A549 treated with CORT108297 at 1 μM for 4 hours (cell line): Measurements from ENCODE around the gene DCUN1D2. TPM values are rescaled to one million over a fixed set of nuclear protein-coding genes. Genes with fewer than 3 reads are reported as not detected.

ENCODE experiments used
- total RNA-seq: library from RNA; stranded (reverse); fragments of 200-300 nt; extraction: Qiagen RNA extraction; gene quantifications from 5 replicates; pipeline ENCODE4 v1.2.3, GENCODE V29; 2022

The DCUN1D2 gene
- 9.4 to 10.9 TPM (median 10.0 TPM) in 5 replicates for total RNA-seq

DNA sequence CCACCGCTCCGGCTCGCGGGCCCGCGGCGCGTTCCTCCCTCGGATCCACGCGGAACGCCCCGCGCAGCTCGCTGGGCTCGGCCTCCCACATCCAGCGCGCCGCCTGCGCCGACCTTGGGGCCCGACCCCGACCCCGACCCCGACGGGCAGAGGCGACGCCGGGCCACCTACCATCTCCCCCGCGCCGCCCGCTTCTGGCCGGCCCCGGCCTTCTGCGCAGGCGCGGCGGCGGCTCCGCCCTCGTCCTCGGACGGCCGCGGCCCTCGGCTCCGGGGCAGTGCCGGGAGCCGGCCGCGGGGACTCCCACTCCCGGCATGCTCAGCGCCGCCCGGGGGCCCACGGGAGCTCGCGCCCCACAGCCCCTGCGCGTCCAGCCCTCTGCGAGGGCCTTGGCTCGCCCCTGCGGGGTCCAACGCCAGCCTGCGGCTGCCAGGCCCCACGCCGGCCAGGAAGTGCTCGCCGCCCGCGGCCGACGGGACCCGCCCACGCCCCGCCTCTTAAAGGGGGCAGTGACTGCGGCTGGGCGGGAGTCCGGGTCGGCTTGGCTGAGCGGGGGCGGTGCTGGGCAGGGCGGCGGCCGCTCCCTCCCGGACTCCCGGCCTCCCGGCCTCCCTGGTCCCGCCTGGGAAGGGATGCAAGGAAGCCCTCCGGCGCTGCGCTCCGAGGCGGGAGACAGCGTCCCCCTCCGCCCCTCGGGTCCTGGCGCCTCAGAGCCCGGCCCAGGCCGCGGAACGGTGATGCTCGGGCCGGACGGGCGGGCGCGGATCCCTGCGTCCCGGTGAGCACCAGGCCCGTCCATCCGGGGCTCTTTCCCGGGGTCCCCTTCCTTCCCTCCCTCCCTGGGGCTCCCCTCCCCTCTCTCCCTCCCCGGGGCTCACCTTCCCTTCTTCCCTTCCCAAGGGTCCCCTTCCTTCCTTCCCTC is at the start of gene DCUN1D2:
TSS of gene DCUN1D2 (minus strand) at position 216 of the 922 bp plus-strand sequence. CDS start at position 174, 42 bp downstream.

DNA sequence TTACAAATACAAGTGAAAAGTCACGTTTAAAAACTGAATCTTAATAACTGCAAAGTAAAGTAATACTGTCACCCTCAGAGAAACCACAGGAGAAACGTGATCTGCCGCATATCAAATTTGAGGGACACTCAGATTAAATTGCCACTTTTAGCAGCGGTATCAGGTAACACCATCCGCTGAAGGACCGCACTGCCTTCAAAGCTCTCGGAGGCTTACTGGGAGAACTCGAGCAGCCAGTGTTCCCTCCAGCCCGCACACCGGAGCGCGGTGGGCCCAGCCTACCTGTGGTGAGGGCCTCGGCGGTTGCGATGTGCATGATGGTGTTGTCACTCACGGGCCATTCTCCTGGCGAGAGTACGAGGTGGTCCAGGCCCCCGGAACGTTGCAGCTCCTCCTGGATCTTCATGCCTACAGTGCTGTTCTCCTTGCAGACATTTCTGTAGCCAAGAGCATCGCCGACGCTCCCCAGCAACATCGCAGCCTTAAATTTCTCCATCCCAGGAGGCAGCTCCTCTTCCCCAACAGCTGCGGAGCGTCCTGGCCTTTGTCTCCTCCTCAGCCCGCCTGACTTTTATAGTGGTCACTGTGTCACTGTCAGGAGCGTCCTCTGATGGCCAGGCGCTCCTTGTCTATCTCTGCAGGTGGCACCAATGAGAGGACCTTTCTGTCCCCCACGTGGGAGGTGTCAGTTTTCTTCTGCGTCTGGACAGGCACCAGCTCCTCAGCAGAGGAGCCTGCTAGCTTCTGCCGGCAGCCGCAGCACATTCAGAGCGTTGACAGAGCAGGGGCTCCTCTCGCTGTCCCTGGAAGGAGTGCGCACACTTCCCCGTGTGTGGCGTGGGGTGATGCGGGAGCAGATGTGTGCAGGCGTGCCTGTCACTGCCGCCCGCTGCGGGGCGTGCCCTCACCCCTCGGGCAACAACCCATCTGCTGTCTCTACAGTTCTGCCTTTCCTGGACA is 37.3 kb downstream of the DCUN1D2 start, which contains the start of gene ADPRHL1:
TSS of gene ADPRHL1 (minus strand) at position 547 of the 960 bp plus-strand sequence. CDS start at position 496, 51 bp downstream.

Other genes with a start within 250 kb of the DCUN1D2 start
- gene LAMP1, start 193.5 kb downstream of the DCUN1D2 start, total RNA-seq = 72.2 to 95.3 TPM (median 89.7 TPM) in 5 replicates
- 1.2 to 2.1 TPM (median 1.8 TPM) in 5 replicates for gene GRTP1, start 126.6 kb downstream of the DCUN1D2 start, total RNA-seq
- 12.2 to 15.5 TPM (median 12.9 TPM) in 5 replicates for gene ADPRHL1, start 37.2 kb downstream of the DCUN1D2 start, total RNA-seq
- gene TFDP1, start 94.0 kb upstream of the DCUN1D2 start, total RNA-seq = 94.2 to 109 TPM (median 107 TPM) in 5 replicates
- not detected in 5 replicates for gene ATP4B, start 167.5 kb upstream of the DCUN1D2 start, total RNA-seq
- not detected in 5 replicates for gene GRK1, start 176.5 kb upstream of the DCUN1D2 start, total RNA-seq